OCI-LY3 (cell line): ENCODE results near the gene GPD2.

Source experiments
- CTCF ChIP-seq: fragments of 200-600, 300-600 bp; sonication (generic); IDR thresholded peaks from 2 replicates; pipeline ENCODE4 v1.5.1; 2014; ENCODE audit warnings: antibody characterized with exemption, low read length, low read depth
- EZH2phosphoT487 ChIP-seq: fragments of 200-600 bp; shearing (Covaris generic); IDR thresholded peaks from 2 replicates; pipeline ENCODE4 v1.6.1; 2018; ENCODE audit warnings: antibody characterized with exemption, mixed run types, low read depth

- TF ChIP-seq CTCF (no peak), EZH2phosphoT487 (no peak)
Measured at GRCh38 chr2:156459720-156460119, 23.5 kb downstream of the GPD2 start.
